UCSD-AML1 (cell line): ENCODE results near the gene SCNN1B.

ENCODE experiments used
- DNase-seq: peaks from one replicate; lab custom pipeline; 2025; ENCODE audit not compliant: unreplicated experiment; lab: John Stamatoyannopoulos, UW

Gene SCNN1B

DNA sequence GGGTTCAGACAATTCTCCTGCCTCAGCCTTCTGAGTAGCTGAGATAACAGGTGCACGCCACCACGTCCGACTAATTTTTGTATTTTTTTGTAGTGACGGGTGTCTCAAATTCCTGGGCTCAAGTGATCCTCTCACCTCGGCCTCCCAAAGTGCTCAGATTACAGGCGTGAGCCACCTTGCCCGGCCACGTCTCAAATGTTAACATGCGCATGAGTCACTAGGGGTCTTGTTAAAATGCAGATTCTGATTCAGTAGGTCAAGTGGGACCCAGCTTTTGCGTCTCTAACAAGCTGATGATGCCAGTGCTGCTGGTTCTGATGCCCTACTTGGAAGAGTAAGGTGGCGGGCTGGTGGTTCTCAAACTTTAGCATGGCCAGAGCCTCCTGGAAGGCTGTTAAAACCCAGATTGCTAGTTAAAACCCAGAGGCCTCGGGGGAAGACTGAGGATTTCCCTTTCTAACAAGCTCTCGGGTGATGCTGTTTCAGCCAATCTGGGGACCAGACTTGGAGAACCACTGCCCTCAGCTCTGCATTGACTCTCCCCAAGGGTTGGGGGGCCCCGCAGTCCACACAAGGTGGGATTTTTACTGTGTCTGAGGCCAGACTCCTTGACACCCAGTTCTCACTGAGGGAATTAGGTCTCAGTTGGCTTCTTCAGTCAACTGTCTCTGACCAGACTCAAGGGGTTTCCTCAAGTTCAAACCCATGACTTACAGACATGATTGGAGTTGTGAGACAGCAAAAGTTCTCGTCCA lies 17.9 kb downstream of the SCNN1B start:
- no peak for DNase-seq

DNA sequence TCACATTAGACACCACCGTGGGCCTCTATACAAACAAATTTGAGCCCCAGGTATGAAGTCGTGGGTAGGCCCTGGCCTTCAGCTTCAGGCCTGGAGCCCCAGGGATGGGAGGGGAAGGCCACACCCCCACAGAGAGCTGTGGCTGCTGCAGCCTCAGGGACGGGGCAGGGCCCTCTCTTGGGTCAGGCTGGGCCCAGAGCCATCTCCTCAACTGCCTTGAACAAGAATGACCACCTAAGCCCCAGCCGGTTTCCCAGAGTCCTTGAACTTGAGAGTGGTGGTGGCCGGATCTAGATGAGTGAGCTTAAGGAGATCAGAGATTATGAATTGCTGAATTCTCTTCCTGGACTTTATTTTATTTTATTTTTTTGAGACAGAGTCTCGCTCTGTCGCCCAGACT lies 18.6 kb downstream of the SCNN1B start:
- DNase-seq = no peak

DNA sequence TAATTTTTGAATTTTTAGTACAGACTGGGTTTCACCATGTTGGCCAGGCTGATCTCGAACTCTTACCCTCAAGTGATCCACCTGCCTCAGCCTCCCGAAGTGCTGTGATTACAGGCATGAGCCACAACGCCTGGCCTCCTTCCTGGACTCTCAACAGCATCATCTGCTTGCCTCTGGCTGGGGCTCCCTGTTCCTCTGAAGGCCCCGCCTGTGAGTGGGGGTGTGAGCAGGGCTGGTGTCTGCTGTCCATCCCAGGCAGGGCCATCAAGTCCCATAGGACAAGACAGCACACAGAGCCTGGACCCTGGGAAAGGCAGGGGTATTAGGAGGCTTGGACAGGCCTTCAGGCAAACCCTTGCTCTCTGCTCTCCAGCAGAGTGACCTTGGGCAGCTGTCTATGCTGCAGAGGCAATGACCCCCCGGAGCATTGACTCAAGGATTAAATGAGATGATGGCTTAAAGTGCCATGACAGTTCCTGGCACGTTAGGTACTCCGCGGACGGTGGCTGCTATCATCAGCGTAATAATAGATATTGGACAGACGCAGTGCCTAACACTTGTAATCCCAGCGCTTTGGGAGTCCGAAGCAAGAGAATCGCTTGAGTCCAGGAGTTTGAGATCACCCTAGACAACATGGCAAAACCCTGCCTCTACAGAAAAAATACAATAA lies 19.2 kb downstream of the SCNN1B start:
- DNase-seq = no peak

DNA sequence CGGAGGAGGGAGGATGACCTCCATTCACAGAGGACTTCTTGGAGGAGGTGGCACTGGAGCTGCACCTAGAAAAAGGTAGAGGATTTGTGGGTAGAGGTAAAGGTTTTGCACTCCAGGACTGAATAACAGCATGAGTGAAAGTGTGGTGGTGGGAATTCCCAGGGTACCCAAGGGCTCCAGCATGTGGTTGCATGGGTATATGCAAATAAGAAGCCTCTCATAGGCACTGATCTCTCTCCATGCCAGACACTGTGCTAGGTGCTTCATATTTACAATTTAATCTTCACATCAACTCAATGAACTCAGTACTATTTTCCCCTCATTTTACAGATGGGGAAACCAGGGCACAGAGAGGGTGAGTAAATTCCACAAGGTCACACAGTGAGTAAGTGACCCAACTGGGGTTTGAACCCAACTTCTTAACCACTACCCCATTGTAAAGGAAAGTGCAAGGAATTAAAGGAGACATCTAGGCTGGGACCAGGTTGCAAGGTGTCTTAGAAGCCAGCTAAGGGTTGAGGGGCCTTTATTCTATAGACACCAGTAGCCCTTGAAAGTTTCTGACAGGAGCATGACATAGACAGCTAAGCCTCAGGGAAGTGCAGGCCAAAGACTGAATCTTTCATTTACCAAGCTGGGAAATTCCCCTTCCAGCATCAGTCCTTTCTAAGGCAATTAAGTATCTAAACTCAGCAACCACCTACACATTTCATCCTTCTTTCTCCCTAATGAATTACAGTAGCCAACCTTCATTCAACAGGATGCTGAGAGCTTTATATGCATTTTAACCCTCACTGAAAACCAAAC lies 21.3 kb downstream of the SCNN1B start:
- DNase-seq = no peak

DNA sequence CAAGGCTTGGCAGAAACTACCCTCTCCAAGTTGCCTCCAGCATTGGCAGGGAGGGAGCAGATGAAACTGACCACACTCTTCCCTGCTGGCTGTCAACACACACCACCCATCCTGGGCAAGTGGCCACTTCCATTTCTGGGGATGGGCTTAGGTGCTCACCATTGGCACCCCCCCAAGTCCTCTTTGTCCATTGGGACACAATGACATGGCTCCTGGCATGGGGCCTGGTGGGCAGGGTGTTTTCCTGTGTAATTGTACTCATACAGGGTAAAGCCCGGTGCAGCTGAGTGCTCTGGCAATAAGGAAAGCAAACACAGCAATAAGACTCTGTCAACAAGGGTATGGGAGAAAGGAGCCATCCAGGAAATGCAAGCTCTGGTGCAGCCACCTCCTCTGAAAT lies 22.6 kb downstream of the SCNN1B start:
- DNase-seq = no peak

DNA sequence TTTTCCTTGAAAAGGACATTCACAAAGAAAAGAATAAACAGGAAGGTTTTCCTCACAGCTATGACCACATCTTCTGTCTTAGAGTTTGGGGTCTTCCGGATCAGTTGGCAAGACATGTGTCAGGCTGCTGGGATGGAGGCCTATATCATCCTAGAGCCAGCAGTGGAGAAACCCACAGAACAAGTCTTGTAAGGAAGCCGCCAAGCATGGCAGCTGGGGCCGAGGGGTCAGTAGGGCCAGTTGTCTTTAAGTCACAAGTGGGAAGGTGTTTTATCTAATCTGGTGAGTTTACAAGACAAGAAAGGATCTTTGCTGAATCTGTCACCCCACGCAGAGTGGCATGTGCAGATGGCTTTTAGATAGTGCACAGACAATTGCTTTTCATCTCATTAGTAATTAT lies 25.7 kb downstream of the SCNN1B start:
- no peak for DNase-seq

DNA sequence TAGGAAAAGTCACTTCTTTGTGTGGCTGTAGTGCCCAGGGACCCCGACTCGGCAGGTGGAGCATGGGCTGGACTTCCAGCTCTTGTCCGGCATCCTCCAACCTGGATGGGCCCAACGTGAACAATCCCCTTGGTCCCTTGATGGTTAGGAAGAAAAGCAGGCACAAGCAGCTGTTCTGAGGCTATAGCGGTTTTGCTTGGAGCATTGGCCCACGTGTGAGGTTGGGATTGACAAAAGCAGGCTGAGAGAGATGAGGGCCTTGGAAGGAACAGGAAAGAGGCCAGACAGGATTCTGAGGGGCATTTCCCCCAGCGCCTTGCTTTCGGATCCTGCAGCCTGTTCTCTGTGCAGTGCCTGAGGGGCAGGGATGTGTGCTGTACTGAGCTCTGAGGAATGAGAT lies 28.1 kb downstream of the SCNN1B start:
- DNase-seq = no peak

DNA sequence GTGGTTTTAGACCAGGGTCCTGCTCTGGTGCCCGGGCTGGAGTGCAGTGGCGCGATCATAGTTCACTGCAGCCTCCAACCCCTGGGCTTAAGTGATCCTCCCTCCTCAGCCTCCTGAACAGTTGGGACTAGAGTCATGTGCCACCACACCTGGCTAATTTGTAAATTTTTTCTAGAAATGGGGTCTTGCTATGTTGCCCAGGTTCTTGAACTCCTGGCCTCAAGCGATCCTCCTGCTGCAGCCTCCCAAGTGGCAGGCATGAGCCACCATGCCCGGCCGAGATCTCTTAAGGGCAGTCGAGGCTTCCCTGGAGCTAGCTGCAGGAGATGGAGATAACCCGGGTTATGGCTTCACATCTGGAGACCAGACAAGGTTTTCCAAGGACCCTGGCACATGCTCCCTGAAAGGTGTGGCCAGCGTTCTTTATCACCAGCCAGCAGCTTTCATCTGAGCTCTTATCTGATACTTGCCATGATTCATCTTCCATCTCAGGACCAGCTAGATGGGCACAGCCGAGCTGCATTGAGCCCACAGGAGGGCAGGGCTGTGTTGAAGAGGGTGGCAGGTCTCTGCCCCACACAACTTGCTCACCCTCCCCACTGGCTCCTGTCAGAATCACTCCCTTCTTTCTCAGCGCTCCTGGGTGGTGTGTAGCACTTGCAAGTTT lies 28.6 kb downstream of the SCNN1B start:
- no peak for DNase-seq

DNA sequence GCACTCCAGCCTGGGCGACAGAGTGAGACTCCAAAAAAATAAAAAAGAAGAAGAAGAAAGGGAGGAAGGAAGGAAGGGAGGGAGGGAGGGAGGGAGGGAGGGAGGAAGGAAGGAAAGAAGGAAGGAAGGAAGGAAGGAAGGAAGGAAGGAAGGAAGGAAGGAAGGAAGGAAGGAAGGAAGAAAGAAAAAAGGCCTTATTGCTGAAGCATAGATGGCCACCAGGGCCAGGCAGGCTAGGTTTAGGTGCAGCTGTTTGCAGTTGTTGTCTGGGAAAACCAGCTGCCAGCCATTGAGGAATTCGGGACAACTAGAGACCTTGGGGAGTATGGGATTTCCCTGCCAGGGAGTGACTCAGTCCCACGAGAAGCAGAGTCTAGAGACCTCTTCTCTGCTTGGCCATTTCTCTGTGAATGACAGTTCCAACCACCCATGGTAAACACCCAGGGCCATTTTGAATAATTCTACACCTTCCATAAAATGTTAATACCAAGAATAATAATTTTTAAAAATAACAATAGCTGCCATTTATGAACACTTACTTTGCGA lies 31.0 kb downstream of the SCNN1B start:
- no peak for DNase-seq

DNA sequence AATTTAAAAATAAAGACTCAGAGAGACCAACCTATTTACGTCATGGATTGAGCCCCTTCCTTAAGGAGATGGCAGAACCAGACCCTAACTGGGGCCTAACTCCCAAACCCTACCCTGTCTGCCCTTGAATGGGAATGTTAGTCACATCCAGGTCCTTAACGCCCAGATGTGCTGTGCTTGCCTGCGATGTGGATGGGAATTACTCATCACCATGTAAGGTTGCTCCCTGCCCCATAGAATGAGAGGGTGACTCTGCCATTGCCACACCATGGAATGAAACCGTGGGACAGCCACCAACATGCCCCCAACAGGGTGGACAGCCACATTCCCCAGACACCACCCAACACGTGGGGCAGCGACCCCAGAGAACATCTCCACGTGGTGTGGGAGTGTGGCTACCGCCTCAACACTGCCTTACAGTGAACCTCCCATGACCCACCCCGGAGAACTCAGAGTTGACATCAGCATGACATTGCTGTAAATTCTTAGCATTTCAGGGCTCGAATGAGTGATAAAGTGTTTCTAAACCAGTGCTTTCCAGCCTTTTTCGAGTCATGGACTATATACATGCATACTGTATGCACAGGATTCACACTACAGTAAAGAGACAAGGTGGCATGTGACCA lies 31.8 kb downstream of the SCNN1B start:
- no peak for DNase-seq

DNA sequence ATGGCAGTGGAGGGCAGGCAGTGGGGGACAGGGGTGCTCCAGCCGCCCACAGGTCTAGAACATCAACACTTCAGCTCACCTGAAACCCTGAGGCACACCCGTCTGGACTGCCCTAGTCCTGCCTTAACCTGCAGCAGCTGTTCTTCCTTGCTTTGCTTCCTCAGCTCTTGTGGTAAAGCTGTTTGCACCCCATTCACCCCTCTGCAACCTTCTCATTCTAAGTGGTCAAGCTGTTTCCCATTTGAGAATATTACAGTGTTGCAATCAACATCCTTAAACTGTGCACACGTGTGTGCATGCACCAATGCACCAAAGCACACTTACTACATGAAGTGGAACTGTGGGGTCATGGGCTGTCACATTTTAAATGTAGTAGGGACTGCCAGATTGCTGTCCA lies 32.4 kb downstream of the SCNN1B start:
- DNase-seq = no peak

DNA sequence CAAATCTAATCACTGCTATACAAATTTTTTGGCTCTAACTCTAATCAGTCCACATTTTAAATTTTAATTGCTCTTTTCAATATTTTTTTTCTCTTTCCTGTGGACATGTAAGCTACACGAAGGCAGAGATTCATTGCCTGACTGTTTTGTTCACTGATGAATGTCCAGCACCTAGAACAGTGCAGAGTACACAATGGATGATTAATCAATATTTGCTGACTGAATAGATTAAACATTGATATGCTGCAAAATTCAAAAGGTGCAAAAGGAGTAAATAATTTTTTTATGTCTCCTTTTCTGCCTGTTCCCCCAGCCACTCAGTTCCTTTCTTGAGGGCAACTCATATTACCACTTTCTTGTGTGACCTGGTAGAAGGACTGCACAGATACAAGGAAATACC lies 32.8 kb downstream of the SCNN1B start:
- DNase-seq = no peak

DNA sequence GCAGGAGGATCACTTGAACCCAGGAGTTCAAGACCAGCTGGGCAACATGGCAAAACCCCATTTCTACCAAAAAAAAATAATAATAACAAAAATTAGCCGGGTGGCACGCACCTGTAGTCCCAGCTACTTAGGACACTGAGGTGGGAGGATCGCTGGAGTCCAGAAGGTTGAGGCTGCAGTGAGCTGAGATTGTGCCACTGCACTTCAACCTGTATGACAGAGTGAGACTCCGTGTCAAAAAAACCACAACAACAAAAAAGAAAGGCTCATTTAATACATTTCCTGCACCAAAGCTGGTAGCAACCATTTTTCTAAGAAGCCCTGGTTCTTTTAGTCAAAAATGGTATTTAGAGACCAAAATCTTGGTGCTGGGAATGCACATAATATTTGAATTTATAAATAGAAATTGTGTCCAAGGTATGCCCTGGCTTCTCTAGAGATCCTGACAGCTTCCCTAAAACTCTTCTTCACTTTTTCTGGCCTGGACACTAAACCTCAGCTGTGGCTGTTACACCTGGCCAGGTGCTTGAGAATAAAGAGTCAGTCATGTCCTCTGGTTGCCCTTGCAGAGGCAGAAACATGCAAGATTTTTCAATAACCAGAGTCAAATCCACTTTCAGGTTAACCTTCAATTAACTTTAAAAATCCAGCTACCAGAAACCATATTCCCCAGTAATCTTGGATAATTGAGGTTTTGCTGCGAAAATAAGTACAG lies 35.9 kb downstream of the SCNN1B start:
- DNase-seq = no peak

DNA sequence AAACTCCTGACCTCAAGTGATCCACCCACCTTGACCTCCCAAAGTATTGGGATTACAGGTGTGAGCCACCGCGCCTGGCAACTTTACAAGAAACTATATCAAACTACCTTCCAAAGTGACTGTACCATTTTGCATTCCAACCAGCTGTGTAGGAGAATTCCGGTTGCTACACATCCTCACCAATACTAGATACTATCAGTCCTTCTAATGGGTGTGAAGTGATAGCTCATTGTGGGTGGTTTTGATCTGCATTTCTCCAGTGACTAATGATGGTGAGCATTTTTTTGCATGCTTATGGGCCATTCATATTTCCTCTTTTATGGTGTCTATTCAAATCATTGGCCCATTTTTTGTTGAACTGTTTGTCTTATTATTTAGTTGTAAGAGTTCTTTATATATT lies 37.7 kb downstream of the SCNN1B start:
- DNase-seq = no peak

DNA sequence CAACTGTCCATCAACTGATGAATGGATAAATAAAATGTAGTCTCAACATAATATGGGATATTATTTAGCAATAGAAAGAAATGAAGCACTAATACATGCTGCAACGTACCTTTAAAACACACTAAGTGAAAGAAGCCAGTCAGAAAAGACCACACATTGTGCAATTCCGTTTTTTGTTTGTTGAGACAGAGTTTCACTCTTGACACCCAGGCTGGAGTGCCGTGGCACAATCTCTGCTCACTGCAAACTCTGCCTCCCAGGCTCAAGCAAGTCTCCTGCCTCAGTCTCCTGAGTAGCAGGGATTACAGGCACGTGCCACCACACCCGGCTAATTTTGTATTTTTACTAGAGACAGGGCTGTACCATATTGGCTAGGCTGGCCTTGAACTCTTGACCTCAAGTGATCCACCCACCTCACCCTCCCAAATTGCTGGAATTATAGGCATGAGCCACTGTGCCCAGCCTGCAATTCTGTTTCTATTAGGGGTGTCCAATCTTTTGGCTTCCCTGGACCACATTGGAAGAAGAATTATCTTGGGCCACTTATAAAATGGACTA lies 40.1 kb downstream of the SCNN1B start:
- no peak for DNase-seq

DNA sequence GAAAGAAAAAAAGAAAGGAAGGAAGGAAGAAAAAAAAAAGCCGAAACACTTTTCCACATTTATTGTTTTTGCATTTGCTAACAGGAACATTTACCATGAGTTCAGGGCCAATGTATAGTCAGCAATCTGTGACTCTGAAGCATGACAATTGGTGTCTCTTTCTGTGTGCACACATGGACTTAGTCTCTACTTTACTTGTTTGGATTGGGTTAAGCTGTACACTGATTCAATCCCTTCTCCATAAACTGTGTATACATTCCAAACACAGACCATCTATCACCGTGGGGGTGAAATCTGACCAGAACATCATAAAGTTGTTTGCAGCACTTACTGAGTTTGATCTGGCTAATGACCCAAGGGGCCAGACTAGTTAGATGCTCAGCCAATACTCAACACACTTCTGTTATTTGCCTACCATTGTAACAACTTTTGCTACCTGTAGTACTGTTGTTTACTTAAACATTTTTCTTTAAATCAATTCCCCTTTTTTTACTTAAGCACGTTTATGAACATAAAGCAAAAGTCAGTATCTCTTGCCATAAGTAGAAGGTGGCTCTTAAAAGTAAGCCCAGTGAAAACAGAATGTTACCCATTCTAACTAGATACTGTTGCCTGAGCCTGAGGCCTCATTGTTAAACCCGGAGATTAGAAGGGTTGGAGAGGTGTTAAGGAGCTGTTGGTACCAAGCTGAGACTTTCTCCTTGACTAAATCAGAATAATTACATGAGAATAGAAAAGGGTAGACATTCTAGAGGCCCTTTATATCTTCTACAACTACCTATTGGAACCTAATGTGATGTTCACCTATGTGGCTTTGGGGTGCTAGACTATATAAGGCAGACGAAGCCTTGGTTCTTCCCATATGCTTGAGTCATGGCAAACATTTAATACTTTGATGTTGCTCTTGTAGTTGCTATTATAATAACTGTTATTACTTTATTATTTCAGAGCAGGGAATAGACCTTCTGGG lies 41.8 kb downstream of the SCNN1B start:
- DNase-seq = no peak

DNA sequence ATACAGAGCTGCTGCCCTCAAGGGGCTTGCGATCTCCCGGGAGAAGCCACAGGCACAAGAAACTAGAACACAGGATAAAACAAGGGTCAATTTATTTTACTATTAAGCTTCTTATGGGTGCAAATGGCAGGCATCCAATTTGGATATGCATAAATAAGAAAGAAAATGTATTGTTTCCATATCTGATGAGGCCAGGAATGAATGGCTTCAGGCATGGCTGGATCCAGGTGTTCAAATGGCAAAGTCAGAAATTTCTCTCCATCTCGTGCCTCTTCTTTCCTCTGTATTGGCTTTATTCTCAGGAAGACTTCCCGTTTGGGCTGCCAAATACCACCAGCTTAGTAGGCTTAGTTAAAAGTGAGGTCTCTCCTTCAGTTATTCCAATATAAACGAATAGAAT lies 43.1 kb downstream of the SCNN1B start:
- no peak for DNase-seq

DNA sequence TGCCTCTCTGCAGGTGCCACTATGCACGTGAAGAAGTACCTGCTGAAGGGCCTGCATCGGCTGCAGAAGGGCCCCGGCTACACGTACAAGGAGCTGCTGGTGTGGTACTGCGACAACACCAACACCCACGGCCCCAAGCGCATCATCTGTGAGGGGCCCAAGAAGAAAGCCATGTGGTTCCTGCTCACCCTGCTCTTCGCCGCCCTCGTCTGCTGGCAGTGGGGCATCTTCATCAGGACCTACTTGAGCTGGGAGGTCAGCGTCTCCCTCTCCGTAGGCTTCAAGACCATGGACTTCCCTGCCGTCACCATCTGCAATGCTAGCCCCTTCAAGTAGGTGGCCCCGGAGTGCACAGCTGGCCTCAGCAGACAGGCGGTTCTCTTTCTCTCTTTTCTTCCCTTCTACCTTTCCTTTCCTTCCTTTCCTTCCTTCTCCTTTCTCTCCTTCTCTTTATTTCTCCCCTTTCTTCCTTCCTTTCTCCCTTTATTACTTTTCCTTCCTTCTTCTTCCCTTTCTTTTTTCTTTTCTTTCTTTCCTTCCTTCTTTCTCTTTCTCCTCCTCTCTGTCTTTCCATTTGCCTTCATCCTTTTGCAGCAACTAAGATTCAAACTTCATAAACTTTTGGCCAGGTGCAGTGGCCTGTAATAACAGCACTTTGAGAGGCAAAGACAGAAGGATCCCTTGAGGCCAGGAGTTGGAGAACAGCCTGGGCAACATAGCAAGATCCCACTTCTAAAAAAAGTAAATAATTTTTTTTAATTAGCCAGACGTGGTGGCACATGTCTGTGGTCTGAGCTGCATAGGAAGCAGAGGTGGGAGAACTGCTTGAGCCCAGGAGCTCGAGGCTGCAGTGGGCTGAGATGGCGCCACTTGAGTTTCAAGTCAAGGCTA lies 46.7 kb downstream of the SCNN1B start:
- DNase-seq = no peak
